ENCODE data around the gene MOCOS.

Gene MOCOS

DNA sequence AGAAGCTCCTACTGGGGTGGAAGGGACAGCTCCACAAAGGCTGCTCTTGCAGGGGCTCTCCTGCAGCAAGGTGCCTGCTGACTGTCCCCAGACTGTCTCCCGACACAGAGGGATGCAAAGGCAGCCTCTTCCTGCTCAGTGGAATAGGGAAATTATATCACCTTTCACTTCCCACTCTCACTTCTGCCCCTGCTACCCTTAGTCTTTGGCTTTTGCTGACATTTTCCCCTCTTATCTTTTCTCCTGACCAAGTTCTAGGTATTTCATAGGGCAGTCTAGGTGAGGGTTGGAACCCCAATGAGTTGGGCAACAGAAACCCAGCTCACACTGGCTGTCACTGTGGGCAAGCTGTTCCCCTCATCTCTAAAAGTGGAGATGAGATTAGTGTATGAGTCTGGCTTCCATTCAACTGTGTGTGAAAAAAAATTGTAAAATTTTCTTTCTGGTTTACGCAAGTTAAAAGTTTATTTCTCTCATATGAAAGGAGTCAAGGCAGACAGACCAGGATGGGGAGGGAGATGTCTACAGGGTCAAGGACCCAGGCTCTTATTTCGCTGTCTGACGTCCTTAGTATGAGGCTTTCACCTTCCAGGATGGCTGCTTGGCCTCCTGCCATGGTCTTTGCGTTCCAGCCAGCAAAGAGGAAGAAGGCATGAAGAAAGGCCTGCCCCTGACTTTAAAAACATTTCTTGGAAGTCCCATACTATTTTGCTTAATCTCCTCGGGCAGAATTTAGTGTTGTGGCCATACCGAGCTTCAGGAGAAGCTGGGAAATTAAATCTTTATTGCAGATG, 7.5 kb upstream of the MOCOS start:
- DNase-seq: peak; percentile 80

DNA sequence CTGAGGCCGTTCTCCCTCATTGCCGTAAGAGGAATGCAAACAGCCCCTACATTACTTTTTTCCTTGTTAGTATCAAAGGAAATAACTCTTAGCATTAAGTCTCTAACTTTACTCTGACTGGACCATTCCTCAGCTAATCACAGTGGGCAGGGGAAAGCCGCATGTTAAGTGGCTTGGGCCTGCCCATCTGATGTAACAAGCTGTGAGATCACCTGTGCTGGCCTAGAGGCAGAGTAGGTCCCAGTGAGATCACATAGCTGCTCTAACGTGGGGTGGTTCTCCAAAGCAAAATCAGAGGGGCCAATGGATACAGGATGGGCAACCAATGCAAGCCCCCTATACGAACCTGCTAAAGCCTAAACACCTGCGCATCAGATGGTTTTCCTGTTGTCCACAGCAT, 5.9 kb upstream of the MOCOS start:
- DNase-seq: no peak

DNA sequence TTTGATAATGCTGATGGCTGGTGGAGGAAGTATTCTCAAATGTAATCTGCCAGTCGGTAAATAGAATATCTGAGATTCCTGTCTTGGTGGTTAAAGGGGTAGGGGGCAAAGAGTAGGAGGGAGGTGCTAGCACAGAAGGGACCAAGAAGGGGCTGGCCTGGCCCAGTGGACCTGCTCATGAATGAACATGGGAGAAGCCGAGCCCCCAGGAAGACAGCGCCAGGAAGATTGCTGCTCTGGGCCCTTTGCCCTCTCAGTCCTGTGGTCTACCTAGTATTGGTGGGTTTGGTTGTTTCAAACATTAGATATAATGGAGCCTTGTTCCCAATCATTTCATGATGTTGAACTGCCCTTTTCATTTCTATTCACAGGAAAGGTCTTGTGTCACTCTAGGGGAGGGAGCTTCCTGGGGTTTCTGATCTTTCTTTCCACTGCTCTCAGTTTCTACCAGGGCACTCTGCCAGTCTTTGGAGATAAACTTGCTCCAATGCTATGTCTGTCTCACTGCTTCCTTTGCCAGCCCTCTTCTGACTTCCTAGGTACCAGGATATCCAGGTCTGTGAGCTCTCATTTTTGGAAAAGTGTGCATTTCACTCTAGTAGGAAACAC, 5.3 kb upstream of the MOCOS start:
- DNase-seq: no peak

DNA sequence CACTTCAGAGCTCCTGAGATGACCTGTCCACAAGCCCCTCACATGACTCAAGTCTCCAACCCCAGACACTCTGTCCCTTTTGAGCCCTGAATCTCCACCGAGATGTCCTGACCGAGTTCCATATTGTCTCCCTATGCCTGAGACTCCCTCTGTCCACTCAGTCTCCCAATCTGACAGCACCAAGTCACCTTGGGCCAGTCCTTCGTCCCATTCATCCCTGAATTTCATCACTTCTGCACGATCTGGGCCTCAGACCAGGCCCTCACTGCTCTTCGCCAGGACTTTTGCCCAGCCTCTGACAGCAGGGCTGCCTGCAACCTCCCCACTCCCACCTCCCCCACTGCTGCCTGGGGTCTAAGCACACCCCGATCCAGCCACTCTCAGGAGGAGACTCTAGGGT, 4.3 kb upstream of the MOCOS start:
- DNase-seq: no peak

DNA sequence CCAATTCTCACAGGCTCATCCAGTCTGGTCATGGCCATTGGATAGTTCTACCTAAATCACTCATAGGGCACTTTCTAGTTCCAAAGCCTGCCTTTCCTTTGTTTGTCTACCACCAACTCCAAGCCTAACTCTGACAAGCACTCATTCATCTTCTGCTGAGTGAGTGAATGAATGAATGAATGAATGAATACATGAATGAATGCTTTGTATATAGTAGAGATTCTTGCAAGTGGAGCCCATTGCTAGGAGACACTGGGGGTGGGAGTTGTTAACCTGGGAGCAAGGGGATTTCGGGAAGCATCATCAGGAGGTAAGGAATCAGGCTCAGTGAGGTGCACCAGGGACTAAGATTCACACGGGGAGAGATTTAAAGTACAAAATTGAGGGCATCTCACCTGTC, 3.3 kb upstream of the MOCOS start:
- DNase-seq: no peak

DNA sequence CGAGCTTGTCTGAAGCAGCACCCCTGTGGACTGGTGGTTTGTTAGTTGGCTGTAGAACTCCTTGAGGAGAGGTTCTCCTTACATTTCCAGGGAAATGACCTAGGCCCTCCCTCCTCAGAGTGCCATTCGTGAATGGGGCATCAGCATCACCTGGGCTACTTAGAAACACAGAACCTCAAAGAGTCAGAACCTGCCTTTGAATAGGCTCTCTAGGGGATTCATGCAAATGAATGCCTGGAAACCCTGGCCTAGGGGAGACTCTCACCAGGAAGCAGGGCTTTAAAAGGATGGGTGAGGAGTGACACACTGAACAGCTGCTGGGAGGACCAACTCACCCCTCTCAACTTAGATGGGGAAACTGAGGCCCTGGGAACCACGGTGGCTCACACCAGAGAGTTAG, 2.1 kb upstream of the MOCOS start:
- DNase-seq: no peak

DNA sequence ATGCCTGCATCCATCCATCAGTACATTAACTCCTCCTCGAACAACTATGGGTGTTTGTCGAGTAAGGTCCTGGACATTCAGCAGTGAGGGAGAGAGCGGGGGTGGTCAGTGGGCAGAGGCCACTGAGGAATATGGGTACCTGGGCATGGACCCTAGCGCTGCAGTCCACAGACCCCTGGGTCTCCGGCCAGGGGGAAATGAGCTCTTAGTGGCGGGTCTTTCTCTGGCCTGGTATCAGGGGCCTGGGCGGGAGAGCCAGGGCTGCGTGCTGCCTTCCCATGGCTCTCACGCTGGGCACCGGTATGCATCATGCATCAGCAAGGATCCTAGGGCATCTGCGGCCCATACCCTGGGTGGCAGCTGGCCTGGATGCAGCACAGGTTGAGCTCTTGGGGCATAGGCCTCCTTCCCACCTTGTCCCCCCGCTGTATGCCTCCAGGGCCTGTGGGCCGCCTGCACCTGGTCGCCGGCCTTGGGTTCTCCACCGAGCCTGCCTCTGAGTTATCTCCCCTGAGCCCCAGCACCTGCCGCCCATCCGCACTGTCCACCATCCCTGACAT, 1.3 kb upstream of the MOCOS start:
- no peak for DNase-seq

DNA sequence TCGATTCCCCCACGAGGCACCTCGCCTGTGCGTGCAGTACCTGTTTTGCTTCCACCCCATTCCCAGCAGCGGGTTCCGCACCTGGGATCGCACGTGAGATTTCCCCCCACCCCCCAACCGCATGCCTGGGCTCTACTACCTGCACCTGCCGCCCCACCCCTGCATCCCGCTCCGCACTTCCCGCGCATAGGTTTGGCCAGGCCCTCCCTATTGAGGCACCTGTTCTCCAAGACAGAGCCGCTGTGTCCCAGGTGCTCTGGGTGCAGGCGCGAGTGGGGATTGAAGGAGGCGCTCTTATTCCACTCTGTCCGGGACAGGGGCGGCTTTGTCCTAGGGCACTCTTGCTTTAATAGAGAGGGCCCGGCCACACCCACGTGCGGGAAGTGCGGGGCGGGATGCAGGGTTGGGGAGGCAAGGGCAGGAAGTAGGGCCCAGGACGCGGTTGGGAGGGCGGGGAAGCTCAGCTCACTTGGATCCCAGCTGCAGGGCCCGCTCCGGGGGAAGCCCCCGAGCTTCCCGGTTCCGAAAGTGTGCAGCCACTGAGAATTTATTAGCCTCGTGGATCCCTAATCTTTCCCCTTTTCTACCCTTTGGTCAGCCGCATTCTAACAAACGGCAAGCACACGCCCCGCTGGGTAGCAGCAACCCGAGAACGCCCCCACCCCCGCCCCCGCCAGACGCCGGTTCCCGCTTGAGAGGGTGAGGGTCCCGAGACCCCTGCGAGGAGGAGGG, 670 bp upstream of the MOCOS start:
- peak; percentile 39 for DNase-seq

DNA sequence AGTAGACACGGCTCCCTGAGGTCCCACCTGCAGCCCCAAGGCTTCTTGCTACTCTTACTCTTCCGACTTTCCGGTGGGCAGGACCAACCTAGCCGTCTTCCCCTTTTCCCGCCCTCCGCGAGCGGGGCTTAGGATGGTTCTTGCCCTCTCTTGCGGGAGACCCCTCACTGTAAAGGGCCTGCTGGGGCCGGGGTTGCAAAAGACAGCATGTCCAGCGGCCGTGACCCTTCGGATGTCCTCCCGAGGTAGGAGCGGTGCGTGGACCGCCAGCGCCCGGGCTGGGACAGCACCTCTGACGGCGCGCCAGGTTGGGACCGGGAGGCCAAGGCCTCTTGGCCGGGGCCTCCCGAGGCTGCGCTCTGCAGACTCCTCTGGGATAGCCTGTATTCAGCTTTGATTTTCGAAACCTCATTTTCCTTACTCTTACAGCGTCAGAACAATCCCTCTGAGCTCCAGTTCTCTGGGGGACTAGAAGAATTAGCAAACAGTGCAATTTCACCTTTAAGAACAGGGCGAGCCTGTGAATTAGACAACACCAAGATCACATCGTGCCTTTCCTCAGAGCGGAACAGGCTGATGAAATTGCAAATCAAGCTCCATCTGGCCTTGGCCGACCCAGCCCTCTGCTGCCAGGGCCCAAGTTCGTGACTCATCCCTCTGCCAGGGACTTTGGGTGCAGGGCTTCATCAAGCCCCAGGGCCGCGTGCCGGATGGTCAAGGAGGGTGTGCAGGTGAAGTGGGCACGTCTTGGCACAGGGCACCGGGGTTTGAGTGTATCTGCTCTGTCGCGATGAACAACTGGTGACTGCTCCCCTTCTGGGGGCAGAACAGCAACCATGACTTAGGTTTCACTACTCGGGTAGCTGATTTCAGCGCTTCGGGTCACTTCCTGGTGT, 777 bp downstream of the MOCOS start:
- DNase-seq: no peak

DNA sequence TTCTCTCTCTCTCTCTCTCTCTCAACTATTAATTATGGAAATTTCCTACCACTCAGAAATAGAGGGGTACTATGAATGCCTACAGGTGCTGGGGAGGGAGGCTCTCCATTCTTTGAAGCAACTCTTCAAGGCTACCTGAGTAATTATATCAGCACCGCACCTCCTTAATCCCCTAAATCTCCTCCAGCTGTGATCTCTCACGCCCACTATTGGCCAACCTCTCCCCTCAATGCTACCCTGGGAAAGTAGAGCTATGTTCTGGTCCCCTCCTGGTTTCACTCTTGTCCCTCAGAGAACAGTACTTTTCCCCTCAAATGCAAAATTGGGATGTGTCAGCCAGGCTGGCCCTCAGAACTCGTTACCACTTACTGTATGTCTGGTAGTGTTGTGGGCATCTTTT, 1.6 kb downstream of the MOCOS start:
- no peak for DNase-seq

DNA sequence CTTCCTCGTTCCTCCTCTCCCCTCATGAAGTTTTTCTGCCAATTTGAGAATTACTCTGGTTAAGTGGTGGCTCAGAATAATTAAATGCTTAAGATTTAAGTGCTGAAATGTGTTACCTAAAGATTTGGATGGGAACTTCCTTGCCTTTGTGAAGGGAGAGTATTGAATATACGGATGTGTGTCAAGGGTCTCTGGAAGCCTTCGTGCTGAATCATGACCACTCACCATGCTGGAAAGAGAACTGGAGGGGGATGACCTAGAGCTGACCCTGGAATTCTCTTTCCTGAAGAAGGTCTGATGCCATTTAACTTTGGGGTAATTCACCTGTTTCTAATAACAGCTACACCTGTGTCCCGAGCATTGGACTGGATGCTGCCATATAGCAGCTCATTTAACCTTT, 2.2 kb downstream of the MOCOS start:
- DNase-seq: no peak

DNA sequence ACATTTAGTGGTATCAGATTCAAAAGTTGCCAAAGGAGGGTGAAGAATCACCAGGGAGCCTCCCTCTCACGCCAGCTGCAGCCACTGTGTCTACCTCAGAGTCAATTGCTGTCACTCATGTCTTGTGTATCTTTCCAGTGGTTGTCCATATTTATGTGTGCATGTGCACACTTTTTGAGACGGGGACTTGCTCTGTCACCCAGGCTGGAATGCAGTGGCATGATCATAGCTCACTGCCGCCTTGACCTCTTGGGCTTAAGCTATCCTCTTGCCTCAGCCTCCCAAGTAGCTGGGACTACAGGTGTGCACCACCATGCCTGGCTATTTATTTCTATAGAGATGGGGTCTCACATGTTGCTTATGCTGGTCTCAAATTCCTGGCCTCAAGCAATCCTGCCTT, 4.0 kb downstream of the MOCOS start:
- DNase-seq: no peak

DNA sequence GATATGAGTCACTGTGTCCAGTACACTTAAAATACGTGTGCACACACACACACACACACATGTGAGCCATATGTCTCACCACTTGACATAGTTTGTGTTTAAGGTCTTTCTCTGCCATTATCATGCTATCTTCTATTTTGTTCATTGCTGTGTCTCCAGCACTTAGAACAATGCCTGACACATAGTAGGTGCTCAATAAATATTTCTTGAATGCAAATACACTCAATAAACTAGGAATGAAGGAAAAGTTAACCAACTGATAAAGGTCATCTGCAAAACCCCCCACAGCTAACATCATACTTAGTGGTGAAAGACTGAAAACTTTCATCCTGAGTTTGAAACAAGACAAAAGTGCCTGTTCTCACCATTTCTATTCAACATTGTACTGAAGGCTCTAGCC, 4.4 kb downstream of the MOCOS start:
- DNase-seq: no peak

DNA sequence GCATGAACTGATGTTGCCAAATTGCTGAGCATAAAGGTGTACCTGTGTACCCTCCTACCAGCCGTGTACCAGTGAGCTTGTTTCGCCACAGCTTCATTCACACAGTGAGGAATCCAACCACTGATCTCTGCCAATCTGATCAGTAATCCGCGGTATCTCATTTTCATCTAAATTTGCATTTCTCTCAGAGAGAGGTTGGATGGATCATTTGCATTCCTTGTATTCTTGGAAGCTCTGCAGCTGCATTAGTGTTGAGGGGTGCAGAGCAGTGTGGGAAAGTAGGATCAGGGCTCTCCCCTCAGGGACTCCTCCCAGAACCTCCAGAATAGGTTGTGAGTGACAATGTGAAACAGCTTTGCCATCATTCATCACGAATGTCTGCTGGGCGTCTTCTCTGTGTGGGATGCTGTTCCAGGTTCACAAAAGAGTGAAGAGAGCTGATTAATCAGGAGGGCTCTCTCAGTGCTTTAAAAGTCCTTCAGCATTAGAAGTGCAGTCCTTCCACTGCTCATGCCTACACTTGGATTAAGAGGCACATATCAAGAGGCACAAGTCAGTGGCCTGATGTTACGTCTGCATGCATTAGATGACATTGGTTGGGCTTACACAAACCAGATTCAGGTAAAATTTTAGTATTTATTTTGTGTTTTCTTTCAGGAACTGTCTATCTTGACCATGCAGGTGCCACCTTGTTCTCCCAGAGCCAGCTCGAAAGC, 7.5 kb downstream of the MOCOS start:
- no peak for DNase-seq

DNA sequence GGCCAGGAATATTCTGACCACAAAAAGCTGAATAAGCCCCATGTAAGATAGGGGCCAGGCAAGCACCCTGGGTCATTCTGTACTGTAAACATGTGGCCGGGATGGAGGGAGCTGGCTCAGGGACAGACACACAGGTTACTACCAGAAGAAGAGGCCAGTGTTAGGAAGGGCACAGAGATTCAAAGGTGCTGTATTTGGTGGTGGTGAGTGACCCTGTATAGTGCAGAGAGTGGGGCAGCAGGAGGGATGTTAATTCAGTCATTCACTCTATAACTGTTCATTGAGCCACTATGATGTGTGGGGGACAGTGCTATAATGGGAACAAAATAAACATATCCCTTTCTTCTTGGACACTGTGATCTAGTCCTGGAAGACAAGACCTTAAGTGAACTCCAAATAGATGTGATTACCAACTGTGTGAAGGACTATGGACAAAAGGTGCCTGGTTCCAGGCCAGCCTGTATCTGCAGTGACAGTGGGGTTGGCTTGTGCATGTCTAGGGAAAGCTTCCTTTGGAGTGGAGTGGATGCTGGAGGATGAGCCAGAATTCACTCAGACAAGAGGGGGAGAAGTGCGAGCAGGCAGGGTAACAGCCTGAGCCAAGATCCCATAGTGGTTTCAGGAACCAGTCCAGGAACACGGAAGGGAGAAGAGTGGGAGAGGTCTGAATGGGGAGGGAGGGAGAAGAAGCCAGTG, 8.3 kb downstream of the MOCOS start:
- no peak for DNase-seq

DNA sequence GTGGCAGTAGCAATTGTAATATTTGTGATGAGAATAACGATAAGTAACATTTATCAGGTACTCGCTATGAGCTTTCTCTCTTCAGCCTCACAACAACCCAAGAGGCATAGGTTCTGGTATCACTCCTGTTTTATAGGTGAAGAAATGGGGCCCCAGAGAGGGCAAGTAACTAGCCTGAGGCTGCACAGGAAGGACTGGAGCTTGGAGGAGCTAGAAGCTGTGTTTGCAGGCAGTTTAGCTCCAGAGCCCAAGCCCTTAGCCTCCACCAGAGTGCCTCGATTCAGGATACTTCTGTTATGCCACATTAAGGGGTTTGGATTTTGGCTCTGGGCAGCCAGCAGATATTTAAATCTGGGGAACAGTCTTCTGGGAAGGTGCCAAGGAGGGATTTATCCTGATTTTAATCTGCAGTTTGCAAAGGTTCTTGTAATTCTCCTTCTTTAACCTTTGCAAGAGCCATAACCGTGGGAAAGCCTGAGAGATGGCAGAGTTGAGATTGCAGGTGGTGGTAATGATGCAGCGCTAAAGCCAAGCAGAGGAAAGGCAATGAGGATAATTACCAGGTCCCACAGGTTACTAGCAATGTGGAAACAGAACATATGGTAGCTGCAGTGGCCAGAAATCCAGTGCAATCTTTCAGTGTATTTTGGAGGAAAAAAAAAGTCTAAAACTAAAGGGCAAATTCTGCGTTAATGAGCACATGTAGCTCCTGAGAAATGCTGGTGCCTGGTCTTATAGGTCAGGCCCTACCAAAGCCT, 9.1 kb downstream of the MOCOS start:
- no peak for DNase-seq

DNA sequence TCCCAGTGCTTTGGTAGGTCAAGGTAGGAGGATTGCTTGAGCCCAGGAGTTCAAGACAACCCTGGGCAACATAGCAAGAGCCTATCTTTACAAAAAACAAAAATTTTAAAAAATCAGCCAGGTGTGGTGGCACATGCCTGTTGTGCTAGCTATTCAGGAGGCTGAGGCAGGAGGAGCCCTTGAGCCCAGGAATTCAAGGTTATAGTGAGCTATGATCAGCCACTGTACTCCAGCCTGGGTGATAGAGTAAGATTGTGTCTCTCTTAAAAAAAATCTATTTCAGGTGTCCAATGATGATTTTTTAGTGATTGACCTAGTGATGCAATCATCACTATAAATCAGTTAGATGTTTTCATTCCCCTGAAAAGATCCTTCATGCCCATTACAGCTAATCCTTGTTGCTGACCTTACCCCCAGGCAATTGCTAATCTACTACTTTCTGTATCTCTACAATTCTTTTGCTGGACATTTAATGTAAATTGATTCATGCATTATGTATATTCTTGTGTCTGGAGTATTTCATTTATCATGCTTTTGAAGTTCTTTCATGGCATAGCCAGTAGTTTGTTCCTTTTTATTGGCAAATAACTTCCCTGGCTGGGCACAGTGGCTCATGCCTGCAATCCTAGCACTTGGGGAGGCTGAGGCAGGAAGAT, 10.3 kb downstream of the MOCOS start:
- DNase-seq: no peak

DNA sequence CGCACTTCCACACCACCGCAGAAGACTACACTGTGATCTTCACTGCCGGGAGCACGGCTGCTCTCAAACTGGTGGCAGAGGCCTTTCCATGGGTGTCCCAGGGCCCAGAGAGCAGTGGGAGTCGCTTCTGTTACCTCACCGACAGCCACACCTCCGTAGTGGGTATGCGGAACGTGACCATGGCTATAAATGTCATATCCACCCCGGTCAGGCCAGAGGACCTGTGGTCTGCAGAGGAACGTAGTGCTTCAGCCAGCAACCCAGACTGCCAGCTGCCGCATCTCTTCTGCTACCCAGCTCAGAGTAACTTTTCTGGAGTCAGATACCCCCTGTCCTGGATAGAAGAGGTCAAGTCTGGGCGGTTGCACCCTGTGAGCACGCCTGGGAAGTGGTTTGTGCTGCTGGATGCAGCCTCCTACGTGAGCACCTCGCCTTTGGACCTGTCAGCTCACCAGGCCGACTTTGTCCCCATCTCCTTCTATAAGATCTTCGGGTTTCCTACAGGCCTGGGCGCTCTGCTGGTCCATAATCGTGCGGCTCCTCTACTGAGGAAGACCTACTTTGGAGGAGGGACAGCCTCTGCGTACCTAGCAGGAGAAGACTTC, 12.5 kb downstream of the MOCOS start:
- no peak for DNase-seq

DNA sequence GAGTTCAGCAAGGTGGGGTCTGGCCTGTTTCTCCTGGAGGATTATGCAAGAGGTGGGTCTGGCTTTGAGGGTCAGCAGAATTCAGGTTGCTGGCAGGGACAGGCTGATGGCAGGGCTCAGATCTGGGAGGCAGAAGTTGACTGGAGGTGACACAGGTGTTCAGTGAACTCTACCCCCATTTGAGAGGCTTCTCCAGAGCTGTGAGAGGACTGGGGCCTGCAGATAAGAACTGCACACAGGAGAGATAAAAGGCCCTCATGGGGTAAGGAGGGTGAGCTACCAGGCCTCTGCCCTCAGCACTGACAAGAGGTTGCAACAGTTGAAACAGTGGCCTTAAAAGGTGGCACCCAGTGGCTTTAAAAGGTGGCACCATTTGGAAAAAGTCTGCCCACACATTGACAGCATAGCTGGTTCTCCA, 13.1 kb downstream of the MOCOS start:
- DNase-seq: peak; percentile 58

DNA sequence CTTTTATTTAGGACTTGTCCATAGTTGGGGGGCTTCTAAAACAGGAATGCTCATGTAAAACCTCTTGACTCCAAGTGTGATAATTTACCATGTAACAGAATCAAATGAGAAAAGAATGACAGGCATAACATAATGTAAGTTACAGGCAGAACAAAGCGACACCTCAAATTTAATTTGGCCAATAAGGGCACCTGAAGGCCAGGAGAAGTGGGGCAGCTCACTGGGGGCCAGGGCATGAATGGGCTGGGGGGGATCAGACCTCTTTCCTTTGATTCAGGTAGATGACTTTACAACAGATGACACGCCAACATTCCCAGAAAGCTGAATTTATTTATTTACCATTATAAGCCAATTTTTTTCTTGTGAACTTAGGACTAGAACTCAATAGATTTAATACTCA, 14.5 kb downstream of the MOCOS start:
- DNase-seq: no peak
